Stimulated activated CD4-positive, alpha-beta T cell treated with anti-CD3 and anti-CD28 coated beads, Interleukin-2, amount 100 ng/mL, for 4 hours (primary cell): ENCODE results near the gene ERN2.

Source experiments
- DNase-seq: peaks from one replicate; pipeline ENCODE4 v3.0.0-alpha.2; 2020; ENCODE audit warnings: low read depth

Gene ERN2

DNA sequence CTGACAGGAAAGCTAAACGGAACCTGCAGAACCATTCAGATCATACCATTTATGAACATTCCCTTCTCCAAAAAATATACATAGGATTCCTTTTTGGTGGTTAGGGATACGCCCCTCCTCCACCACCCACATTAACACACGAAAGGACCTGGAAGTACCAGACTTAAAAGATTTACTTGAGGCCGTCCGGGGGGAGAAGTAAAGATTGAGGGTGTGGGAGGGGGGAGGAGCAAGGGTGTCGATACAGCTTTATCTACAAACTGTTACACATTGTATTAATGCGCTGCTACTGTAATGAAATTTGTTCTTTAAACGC is 72.4 kb downstream of the ERN2 start:
- peak; percentile 35 for DNase-seq
